D721Med (cell line): Measurements from ENCODE around the gene ATP6V1C2.

Experiments
- DNase-seq: peaks from one replicate; pipeline ENCODE4 v3.0.0; 2011; ENCODE audit warnings: low spot score; ENCODE audit not compliant: insufficient read length
- FAIRE-seq: peaks from 2 replicates; lab custom pipeline; 2011; peaks lifted over from hg19 to GRCh38; lab: Jason Lieb, UNC
- TF ChIP-seq, protein P1 (sequence below): IDR thresholded peaks from 2 replicates; pipeline ENCODE4 v1.5.1; 2012; ENCODE audit warnings: mild to moderate bottlenecking, control low read depth; ENCODE audit not compliant: insufficient read depth; ENCODE audit errors: missing control alignments

ATP6V1C2 gene

GRCh38 chr2:10773821-10774341 is 52.5 kb downstream of the ATP6V1C2 start:
- TF ChIP-seq, protein P1, sequence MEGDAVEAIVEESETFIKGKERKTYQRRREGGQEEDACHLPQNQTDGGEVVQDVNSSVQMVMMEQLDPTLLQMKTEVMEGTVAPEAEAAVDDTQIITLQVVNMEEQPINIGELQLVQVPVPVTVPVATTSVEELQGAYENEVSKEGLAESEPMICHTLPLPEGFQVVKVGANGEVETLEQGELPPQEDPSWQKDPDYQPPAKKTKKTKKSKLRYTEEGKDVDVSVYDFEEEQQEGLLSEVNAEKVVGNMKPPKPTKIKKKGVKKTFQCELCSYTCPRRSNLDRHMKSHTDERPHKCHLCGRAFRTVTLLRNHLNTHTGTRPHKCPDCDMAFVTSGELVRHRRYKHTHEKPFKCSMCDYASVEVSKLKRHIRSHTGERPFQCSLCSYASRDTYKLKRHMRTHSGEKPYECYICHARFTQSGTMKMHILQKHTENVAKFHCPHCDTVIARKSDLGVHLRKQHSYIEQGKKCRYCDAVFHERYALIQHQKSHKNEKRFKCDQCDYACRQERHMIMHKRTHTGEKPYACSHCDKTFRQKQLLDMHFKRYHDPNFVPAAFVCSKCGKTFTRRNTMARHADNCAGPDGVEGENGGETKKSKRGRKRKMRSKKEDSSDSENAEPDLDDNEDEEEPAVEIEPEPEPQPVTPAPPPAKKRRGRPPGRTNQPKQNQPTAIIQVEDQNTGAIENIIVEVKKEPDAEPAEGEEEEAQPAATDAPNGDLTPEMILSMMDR = no peak
- DNase-seq = no peak
- FAIRE-seq = no peak

DNA sequence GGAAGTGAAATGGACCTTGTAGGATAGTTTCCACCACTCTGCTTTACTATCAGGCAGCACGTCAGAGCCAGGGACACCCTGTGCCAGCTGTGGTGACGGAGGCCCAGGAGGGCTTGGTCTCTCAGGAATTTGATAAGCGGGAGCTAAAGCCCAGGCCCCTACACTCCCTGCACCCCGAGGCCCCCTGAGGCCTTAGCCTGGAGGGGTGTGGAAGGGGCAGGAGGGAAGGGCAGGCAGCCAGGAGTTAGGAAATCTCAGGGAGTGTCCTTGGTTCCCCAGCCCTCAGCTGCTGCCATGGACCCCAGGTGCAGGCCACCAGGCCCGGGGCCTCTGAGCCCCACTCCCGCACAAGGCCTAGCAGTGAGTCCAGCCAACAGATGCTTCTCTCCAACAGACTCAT is 53.0 kb downstream of the ATP6V1C2 start:
- TF ChIP-seq, protein P1 = no peak
- FAIRE-seq (no peak), DNase-seq (no peak)

DNA sequence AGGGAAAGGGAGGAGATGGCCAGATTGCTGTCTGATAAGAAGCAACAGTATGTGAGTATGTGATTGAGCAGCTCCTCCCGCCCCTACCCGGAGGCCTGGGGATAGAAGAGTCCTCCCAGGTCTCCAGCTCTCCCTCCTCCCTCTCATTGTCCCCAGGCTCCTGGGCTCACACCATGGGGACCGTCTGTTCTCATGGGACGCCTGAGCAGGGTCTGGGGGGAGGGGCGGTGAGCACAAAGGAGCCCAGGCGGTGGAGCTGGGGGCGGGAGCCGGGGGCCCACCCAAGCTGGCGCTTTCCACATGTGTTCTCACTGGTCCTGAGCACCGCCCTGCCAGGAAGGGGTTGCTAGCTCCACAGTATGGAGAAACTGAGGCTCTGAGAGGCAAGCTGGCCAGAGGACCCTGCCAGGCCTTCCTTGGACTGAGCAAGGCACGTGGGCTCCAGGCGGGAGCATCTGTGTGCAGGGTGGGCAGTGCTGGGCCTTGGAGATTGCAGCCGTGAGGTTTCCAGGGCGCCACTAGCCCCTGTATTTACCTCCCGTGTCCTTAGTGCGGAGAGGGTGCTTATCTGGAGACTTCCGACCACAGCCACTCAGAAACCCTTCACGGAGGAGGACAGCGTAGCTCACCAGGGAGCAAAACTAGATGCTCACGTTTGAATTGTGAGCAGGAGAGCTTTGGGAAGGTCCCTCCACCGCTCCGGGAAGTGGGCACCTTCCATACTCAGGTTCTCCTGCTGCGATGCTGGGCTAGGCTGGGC is 53.8 kb downstream of the ATP6V1C2 start:
- FAIRE-seq = no peak
- DNase-seq = no peak
- TF ChIP-seq, protein P1 = no peak

- DNase-seq (no peak), FAIRE-seq (no peak)
- TF ChIP-seq, protein P1 = no peak
Observed at GRCh38 chr2:10775831-10776230, 54.4 kb downstream of the ATP6V1C2 start.

- TF ChIP-seq, protein P1 = no peak
- DNase-seq = no peak
- FAIRE-seq = no peak
Observed at GRCh38 chr2:10776231-10776977, 55.0 kb downstream of the ATP6V1C2 start.

- DNase-seq (no peak), FAIRE-seq (no peak)
- TF ChIP-seq, protein P1 = no peak
Observed at GRCh38 chr2:10777111-10777841, 55.8 kb downstream of the ATP6V1C2 start.
